ENCODE results near the gene COL9A2. TPM values are rescaled to one million over a fixed set of nuclear protein-coding genes. Genes with fewer than 3 reads are reported as not detected.

The COL9A2 gene
- total RNA-seq, 6 experiments from 2014 or later, result 0.16 to 0.99 (median 0.46) TPM

DNA sequence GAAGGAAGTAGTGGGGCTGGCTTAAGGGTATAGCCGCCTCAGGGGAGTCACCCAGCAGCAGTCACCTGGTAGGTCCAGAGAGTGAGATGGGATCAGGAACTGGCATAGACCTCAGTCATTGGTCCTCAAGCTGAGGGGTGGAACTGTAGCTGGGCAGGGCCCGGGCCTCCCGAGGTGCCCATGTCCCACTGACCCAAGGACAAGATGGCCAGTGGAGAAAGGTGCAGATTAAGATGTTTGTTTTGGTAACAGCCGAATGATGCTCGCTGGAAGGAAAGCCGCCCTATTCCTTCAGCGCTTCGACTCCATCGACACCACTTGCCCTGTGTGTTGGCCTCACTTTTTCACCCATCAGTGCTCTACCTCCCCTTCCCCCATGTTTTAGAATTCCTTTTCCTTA lies 16.4 kb downstream of the COL9A2 start:
- Histone ChIP-seq H3K4me1 (no peaks in the 10 kb centered on the region), H3K27me3 (no peaks in the 10 kb centered on the region), H3K36me3 (no peaks in the 10 kb centered on the region), H3K27ac (no peak overlapping the region), H3K9me3 (no peaks in the 10 kb centered on the region), H3K4me3 (no peak overlapping the region)
- WGBS (ENCODE audit: insufficient coverage, low coverage, low lambda C conversion rate, missing lambda C conversion rate), result 86% methylated on average over 4 of the region's 9 CpGs
- DNase-seq (no peak), ATAC-seq (no peak)
- intact Hi-C loops (cut with DNase I), result no loop called here
- no peak for TF ChIP-seq POLR2A (IDR thresholded peaks at IDR 0.05)
- no peak for TF ChIP-seq CTCF (IDR thresholded peaks at IDR 0.05)

GRCh38 chr1:40300249-40300567 lies 16.9 kb downstream of the COL9A2 start:
- ATAC-seq, result no peak
- H3K4me1 ChIP-seq, result no peaks in the 10 kb centered on the region
- H3K36me3 ChIP-seq, result no peaks in the 10 kb centered on the region
- WGBS (ENCODE audit: insufficient coverage, low coverage, low lambda C conversion rate, missing lambda C conversion rate), result 90% methylated on average over 1 of the region's 1 CpG
- H3K4me3 ChIP-seq, result no peak overlapping the region
- no peak for DNase-seq
- intact Hi-C loops (cut with DNase I), result no loop called here
- no peak overlapping the region for H3K27ac ChIP-seq
- no peaks in the 10 kb centered on the region for H3K27me3 ChIP-seq
- H3K9me3 ChIP-seq, result no peaks in the 10 kb centered on the region
- TF ChIP-seq POLR2A (IDR thresholded peaks at IDR 0.05) (no peak), CTCF (IDR thresholded peaks at IDR 0.05) (no peak)

DNA sequence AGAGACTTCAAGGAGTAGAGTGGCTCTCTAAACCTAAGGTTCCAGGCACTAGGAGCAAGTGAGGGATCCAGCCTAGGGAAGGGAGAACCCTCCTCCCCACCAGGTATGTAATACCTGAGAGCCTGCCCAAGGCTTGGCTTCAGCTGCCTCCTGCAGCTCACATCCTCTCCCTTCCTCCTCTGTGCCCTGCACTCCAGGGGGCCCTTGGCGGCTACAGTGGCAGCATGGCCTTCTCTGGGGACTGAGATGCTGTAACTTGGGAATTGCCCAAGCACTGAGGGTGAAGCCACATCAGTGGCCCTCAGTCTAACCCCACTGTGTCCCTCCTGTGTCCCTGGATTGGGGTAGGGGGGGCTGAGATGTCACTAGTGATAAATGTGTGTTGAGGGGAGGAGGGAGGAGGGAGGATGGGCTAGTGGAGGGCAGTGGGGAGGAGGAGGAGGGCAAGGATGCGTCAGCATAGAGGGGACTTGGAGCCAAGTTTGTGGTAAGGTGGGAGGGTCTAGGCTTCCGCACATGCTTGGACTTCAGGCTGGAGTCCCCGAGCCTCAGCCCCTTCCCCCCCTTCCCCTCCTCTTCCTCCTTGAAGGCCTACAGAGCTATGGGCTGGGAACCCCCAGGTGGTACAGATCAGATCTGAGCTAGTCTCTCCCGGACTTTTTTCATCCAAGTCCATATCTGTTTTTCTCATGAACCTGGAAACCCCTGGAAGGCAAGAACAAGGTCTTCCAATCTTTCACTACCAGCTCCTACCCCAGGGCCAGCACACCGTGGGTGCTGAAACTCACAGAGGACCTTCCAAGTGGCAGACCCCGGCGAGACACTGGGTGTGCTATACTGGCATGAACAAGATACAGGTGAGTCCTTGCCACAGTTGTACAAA lies 17.5 kb downstream of the COL9A2 start:
- no peak for ATAC-seq
- no peak overlapping the region for H3K4me3 ChIP-seq
- intact Hi-C loops (cut with DNase I), result no loop called here
- no peak for DNase-seq
- no peaks in the 10 kb centered on the region for H3K36me3 ChIP-seq
- no peaks in the 10 kb centered on the region for H3K9me3 ChIP-seq
- H3K27ac ChIP-seq, result no peak overlapping the region
- whole genome bisulfite sequencing (ENCODE audit: insufficient coverage, low coverage, low lambda C conversion rate, missing lambda C conversion rate), result 63% methylated on average over 7 of the region's 8 CpGs
- no peaks in the 10 kb centered on the region for H3K4me1 ChIP-seq
- TF ChIP-seq POLR2A (IDR thresholded peaks at IDR 0.05), result no peak
- no peak for TF ChIP-seq CTCF (IDR thresholded peaks at IDR 0.05)
- H3K27me3 ChIP-seq, result no peaks in the 10 kb centered on the region

- Histone ChIP-seq H3K4me3 (no peak overlapping the region), H3K36me3 (peaks cover 0 to 58% (median 5%) of the 10 kb centered on the region in 4 donors), H3K27ac (no peak overlapping the region), H3K9me3 (no peaks in the 10 kb centered on the region), H3K27me3 (no peaks in the 10 kb centered on the region), H3K4me1 (no peaks in the 10 kb centered on the region)
- no peak for DNase-seq
- WGBS (ENCODE audit: insufficient coverage, low coverage, low lambda C conversion rate, missing lambda C conversion rate), result 70% methylated on average over 2 of the region's 2 CpGs
- intact Hi-C loops (cut with DNase I), result no loop called here
- no peak for TF ChIP-seq POLR2A (IDR thresholded peaks at IDR 0.05)
- no peak for TF ChIP-seq CTCF (IDR thresholded peaks at IDR 0.05)
- ATAC-seq, result no peak
These were observed 25.8 kb downstream of the COL9A2 start for GRCh38 chr1:40291293-40291692.

All from right lobe of liver (tissue), 6 donors.